ENCODE data around the gene HSD11B2.
A peak's percentile ranks its signal among the peaks of the same experiment; 100 is the strongest.

HSD11B2 gene

DNA sequence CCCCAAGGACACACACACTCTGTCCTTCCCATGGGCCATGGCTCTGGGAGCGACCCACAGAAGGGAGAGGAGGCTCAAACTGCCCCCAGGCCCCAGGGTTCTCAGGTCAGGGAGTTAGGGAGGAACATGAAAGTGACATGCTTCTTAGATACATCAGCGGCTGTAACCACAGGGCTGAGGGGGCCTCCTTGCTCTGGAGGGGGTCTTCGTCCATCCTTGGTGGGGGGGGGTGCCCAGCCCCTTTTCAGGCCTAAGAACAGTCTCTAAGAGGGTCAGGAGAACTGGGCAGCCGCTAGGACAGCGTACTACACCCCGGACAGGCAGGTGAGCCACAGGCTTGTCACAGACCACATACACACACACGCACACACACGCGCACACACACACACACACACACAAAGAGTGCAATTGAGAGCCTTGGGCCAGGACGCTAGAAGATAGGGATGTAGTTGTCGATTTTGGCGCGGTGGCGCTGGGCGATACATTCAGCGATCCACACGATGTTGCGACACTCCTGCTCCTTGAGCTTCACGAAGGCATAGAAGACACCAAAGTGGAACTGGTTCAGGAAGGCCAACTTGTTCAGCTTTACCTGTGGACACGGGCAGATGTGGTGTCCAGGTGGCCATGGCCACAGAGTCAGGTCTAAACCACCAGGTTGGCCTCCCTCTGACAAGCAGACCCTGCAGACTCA lies 7.3 kb downstream of the HSD11B2 start:
- DNase-seq: no peak

DNA sequence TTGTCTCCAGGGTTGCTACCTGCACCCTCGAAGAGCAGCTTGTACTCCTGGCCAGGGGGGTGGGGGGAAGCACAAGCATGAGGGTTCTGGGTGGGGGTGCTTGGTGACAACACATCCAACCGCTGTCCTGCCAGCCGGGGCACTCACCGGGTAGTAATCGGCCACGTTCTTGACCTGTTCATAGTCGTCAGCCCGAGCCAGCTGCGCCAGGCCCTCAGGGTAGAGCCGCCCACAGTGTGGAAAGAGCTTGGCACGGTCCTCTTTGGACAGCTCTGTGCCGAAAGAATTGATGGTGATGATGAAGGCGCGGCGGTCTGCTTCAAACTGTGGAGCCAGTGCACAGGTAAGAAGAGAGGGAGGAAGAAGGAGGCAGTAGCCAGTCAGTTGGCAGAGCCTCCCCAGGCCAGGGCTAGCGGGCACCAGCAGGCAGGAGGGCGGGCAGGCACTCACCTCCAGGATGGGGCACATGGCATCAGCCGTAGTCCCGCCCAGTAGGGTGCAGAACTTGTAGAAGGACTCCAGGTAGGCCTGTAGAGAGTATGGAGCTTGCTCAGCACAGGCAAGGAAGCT lies 8.0 kb downstream of the HSD11B2 start:
- no peak for DNase-seq

DNA sequence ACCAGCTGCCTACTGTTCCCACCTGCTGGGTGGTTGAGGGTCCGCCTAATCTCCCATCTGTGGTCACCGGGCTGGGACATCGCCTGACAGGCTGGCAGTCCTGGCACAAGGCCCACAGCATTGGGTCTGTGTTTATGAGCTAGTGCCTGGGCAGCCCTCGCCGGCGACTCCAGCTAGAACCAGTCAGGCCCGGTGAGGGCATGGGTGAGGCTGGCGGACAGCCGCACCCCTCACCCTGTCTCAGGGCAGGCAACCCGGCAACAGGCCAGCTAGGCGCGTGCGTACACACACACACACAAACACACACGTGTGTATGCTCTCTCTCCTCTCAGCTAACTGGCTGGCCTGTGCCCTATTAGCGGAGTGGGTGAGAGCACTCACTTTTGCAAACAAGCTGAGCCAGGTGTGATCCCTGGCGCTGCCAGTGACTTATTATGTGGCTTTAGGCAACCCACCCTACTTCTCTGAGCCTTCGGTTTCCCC lies 10.4 kb downstream of the HSD11B2 start:
- DNase-seq: peak; percentile 93

DNA sequence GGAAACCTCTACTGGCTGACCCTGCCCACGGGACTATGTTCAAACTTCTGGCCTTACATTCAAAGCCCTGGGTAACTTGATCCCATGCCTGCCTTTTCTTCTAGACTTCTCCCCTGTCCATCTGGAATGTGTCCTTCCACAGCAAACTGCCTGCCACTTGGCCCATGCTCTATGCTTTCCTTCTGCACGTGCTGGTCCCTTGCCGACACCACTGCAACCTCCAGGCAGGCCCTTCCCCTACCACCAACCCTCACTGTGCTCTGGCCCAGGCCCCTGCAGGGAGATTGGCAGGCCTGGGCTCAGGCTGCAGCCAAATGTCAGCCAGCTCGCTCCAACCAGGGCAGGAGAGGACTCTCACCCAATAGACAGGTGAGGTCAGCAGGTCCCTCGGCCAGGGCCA lies 11.0 kb downstream of the HSD11B2 start:
- no peak for DNase-seq

DNA sequence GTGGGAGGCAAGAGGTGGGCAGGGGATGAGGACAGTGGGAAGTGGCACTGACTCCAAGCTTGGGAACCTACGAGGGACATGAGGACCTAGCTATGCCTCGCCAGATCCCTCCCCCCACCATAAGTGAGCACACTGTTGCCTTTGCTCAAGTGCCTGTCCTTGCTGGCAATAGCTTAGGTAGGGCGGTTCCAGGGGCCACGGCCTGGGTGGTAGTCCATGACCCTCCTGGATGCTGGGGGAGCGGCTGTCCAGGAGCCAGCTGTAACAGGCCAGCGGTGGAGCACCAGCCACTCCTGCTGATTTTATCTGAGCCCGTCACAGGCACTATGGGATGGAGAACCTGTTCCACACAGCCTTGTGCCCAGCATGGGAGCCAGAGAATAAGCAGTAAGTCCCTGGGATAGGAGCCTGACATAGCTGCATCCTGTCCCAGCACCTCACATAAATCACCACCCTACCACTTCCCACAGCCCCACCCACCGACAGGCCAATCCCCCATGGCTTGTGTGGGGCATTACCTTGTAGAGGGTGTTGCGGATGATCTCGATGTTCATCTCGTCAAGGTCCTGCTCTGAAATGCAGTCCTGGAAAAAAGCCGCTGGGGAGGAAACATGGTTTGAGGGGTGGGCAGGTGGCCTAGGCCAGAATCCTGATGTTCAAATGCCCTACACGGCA lies 11.8 kb downstream of the HSD11B2 start:
- DNase-seq: no peak

DNA sequence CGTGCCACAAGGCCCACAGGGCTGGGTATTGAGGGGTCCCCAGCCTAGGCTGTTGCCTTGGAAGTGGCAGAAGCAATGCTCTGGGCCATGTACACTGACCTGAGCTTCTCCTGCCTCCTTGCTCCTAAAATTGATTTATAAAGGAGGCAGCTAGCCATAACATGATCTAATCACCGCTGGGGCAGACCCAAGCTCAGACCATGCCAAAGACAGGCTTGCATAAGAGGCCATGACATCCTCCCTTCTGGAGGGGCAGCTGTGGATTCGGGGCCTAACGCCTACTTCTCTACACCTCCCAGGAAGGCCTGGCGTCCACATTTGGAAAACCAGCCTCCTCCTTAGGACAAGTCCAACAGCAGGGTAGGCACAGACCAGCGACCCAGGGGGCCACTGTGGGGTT lies 12.3 kb downstream of the HSD11B2 start:
- no peak for DNase-seq

DNA sequence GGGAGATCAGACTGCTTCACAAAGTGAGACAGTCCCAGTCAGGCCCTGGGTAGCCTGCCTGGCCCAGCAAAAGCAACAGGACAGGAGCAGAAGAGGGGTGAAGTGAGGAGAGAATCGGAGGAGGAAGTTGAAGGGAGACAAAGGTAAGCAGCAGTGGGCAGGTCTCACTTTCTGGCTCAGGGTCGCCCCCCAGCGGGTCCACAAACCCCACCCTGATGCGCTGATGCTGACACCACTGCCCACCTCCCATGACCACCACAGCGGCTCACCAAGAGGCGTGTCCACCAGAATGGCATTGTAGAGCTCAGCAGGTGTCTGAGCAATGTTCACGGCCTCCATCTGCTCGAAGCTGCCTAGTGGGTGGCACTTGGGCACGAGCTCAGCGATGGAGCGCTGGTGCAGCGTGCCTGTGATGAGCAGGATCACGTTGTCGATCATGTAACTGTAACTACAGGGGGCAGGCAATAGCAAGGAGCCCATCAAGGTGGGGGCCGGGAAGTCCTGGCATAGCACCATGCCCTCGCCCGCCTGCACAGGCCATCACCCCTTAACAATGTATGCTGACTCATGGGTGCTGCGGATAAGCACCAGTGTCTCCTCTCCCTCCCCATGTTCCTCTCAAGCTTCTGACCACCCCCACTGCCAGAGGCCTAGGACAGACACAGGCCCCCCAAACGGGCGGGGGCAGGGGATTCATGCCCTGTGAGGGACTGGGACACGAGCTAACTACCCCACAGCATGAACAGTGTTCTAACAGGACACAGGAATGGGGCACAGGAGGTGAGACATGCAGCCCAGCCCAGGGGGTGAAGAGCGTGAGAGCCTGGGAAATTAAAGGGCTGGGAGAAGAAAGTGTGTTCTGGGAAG lies 13.6 kb downstream of the HSD11B2 start:
- no peak for DNase-seq

DNA sequence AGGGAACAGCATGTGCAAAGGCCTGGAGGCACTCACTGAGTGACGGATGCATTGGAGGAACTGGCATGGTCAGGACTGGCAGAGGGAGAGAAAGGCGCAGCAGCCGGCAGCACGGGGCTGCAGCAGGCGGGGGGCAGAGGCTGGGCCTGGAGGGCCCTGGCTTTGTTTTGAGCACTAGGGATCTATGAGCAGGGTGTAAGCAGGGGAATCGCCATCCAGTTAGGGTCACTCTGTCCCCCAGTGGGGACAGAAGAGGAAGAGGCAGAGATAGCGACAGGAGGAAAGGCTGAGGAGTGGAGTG lies 14.2 kb downstream of the HSD11B2 start:
- no peak for DNase-seq

DNA sequence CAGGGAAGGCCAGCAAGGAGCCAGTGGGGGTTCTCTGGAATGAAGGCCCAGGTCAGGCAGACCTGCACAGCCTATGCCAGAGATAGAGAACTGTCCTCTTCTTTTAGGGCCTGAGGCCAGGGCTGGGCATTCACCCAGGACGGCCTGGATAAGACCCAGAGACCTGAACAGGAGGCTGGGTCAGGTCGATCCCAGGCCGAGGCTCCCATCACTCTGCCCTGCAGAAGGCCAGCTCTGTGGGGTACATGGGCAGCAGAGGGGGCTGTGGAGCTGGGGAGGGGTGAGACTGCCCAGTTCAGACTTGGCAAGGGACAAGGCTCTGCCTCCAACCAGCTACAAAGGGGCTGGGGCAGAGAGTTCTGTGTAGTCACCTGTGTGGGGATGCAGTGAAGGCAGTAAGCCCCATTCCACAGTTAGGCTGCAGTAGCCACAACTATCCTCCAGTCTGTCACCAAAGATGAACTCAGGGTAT lies 14.6 kb downstream of the HSD11B2 start:
- DNase-seq: no peak

DNA sequence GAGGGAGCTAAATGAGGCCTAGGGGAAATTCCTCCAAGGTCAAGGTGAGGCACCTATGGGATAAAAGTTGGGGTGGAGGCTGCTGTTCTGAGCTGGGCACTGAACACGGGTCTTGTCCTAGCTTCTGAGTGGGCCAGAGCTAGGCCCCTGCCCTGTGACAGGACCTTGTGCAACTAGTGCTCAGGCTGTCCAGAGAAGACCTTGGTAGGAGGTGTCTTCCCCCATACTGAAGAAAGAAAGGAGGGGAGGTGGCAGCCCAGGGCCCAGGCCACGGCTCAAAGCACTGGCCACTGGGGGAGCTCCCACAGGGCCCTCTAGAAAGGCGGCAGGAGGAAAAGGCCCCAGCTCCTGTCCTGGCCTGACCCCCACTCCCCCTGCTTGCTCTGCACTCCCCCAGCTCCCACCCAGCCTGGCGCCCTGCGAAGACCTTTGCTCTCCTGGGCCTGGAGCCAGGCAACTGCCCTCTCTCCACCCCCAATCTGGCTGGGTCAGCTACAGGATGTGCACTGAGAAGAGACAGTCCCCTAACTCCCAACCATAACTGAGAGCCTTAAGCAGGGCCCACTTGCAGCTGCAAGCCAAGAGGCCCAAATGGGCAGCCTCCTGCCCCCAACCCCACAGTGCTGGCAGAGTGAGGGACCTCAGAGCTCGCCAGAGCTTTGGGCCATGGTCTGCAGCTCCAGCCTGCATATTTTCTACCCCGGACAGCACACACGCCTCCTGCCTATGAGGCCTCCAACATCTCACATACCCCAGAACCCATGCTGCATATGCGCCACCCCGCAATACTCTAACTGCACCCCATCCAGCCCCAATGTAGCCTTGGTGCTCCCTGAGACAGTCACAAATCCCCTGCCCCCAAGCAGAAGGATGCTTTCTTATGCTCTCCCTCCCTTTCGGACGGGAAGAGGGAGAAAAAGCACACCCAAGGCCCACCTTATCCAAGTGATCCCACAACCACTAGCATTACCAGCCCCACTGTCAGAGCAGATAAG lies 15.3 kb downstream of the HSD11B2 start:
- DNase-seq: no peak

DNA sequence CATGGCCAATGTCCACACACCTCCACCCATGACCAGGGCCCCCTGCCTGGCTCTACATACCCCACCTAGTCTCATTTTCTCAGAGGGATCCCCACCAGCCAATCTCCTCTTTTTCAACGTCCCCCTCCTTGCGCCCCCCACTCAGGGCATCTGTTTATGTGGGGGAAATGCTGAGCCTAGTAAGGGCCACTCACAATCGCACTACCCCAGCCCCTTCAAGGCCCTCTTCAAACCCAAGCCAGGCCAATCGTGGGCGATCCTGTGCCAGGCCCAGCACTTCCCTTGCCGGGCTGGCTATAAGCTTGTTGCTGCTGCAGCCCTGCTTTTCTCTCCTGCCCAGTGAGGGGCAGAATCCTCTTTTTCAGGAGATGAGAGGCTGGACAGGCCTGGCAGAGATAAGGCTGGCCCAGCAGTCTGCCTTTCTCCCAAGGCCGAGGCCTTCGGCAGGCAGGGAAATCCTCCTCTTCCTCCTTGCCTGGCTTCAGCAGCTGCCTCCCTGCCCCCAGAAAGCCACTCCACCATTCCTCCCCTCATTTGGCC lies 16.1 kb downstream of the HSD11B2 start:
- no peak for DNase-seq

DNA sequence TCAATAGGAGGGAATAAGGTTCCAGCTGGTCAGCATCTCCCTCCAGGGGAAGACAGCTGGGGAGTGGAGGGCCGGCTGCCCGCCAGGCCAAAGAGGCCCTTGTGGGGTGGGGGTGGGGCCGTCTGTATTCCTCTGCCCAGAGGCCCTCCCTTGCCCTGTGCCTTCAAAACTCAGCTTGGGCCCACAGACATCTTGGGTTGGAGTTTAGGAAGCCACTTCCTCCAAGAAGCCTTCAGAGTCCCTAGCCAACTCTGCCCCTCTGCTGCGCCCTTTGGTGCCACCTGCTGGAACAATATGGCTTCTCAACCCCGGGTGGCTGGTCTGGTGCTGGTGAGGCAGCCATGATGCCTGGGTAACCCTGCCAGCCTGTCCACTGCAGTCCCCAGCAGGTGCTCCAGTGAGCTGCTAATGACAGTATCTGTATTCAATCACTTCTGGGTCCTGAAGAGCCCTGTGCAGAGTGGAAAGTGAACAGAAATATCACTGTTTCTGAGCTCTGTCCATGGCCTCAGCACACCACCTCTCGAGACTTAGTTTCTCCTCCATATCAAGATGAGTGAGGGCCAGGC lies 16.7 kb downstream of the HSD11B2 start:
- DNase-seq: peak; percentile 19

DNA sequence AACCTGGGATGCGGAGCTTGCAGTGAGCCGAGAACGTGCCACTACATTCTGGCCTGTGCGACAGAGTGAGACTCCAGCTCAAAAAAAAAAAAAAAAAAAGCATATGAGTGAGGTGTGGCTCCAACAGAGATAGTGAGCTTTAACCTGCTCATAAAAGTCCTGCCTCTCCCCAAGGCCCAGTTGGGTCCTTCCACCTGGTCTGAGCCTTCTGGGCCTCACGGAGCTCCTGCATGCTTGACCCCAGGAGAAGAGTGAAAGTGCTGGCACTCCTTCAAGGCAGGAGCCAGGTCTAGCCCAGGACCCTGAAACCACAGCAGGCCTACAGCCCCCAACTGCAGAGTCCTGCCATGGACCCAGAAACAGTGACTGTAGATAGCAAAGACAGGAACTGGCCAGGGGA lies 17.7 kb downstream of the HSD11B2 start:
- DNase-seq: no peak

DNA sequence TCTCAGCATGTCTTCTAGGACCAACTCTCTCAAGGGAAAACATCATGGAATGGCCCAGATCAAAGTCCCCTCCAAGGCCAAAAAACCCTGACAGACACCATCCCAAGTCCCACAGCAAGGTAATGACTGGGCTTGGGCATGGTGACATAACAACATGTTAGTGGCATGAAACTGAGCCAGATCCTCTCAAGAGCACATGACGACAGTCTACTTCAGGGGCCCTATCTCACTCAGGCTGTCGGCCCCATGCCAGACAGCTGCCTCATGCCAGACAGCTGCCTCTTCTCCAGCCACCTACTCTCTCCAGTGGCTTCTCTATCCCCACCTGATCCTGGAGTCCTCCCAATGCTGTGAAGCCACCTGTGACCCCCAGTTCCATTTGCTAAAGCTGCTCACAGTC lies 18.4 kb downstream of the HSD11B2 start:
- DNase-seq: no peak

DNA sequence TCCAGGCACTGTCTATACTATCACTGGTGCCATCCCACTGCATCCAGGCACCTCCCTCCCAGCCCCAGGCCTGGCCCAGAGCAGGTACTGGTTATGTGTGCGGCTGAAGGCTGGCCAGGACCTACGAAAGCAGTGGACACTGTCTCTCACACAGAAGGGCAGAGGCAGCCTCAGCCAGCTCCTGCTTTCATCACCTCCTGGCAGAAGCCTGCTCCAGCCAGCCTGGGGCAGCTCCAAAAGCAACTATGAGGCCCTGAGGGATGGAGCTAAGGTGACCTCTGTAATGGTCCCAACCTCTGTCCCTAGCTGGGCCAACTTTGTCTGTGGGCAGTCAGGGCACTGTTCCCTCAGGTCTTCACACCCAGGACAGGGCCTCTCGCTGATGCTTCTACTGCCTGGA lies 18.8 kb downstream of the HSD11B2 start:
- DNase-seq: no peak

DNA sequence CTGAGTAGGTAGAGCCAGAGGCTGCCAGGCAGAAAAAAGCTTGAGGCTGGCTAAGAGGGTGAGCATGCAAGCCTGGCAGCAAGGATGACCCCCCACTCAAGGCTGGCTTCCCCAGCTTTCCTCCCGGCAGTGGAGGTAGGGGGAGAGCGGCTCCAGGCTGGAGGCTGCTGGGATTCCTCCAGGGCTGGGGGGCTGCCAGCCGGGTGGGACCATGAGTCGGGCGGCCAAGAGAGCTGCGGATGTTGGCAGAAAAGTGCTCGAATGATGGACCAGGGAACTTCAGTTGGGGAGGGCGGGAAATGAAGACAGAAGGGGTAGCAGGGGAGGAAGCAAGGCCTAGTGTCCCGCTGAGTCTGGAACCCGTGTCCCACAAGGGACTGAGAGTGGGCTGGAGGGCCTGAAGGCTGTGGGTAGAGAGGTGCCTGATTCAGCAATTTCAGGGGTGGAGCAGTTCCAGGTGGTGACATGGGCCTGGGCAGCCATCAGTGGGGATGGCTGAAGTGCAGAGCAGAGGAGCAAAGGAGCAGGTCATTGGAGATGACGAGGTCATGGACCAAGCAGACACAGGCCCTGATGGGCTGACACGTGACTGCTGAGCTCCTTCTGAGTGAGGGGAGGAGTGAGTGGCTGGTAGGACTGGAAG lies 20.3 kb downstream of the HSD11B2 start:
- DNase-seq: no peak

DNA sequence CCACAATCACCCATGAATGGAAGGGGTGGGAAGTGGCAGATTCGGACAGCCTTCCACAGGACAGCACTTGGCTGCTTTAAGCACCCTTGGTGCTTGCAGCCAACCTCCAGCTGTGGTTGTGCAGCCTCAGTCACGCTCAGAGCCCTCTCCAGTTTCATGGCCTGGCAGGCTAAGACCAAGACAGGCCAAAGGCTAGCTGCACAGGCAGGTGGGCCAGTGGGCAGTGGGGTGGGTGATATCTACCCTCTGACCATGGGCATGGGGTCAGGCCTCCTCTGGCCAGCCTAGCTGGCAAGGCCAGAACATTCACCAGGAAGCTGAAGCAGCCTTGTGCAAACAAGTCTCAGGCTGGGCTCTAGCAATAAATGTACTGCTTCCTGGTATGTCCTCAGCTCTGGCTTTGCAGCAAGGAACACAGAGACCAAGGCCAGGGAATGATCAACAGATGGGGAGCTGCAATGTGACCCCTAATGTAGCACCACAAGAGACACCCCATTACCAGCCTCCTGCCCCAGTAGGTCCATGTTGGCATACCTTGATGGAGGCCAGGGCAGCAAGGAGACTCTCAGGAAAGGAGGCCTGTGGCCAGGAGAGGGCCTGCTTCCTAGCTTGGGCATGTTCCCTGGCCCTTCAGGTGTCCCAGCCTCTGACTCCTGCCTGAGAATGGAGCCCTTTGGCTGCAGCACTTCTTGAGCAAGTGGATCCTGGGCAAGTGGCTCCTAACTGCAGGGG lies 20.9 kb downstream of the HSD11B2 start:
- no peak for DNase-seq

DNA sequence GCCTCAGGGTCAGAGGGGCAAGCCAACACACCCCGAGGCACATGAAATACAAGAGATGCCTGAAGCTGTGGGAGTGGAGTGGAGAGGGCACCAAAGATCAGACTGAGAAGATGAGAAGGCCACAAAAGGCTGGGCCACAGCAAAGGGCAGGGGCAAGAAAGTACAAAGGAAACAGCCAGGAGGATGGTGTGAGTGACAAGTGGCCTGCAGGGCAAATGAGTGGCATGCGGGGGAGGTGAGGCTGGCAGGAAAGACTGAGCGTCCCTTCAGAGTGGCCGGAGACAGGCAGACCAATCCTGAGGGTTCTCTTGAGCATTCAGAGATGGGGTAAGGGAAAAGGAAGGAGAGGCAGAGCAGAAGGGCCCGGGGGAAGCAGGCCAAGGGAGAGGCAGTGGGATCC lies 23.2 kb downstream of the HSD11B2 start:
- no peak for DNase-seq

DNA sequence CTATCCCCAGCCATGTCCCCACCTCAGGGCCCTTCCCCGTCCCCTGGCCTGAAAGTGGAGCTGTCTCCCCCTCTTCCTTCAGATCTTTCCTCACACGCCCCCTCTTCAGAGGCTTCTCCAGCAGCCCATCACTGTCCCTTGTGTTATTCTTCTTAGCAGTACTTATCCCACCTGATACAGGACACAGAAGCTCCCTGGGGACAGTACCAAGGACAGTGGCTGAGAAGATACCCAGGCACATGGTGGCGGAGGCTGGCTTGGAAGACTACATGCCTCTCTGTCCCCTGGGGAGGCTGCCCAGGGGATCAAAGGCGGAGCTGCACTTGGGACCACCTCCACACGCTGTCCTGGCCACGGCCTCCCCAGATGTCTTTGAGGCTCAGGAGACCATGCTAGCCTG lies 23.9 kb downstream of the HSD11B2 start:
- no peak for DNase-seq

DNA sequence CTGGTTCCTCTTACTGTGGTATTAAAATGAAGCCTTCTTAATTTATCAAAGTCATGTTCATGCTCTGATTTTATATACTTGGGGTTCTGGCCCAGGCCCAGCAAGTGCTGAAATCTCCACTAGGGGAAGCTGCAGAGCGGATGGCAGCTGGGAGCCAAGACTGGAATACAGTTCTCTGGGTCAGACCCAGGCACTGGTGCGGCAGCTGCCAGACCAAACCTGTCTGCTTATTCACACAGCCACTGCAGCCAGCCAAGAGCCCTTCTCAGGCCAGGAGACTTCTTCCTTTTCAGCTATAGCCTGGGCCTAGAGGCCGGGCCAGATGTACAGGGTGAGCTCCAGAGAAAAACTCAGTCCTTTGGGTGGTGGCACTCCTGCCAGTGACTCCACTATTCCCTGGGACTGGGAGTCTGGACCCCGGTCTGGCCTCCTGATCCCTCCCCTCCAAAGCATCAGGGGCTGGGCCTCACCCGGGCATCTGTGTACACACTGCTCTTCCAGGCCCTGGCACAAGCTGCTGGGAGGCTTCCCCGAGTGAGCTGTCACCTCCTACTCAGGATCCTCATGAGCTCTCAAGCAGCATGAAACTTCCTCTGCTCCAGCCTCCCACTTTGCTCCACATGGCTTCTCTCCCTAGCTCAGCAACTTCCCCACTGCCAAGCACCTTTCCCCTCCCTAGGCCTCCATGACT lies 25.6 kb downstream of the HSD11B2 start:
- DNase-seq: no peak
